HCT116 (cell line): ENCODE measurements around the gene SMARCB1. TPM values are rescaled to one million over a fixed set of nuclear protein-coding genes. Genes with fewer than 3 reads are reported as not detected.

Source experiments
- ATAC-seq: fragments of 200-7000 bp; cut with Tn5 transposase; 2 replicates; pipeline ENCODE4 v1.9.1; 2020; ENCODE audit warnings: mild to moderate bottlenecking, moderate library complexity
- BruUV-seq: library from RNA; stranded (reverse); fragments of 400-500 nt; replicated peaks from 2 replicates; lab custom pipeline; 2021; lab: Mats Ljungman, UMichigan
- CTCF ChIA-PET: fragments of 300-600 bp; sonication (Branson Sonifier 250); formaldehyde crosslinking; loops from one replicate; lab custom pipeline; 2021; ENCODE audit warnings: antibody characterized with exemption; lab: Charles Lee
- POLR2A ChIA-PET: fragments of 300-600, 350-600 bp; sonication (Branson Sonifier 250); formaldehyde crosslinking; loops from one replicate; lab custom pipeline; 2021; ENCODE audit warnings: antibody characterized with exemption; lab: Charles Lee
- RAD21 ChIA-PET, 2 experiments: fragments of 300-600 bp; sonication (Branson Sonifier 250); formaldehyde crosslinking; loops; one replicate each; lab custom pipeline; 2023; ENCODE audit warnings: low total read pairs in 2 of 2; ENCODE audit not compliant: uncharacterized antibody in 2 of 2, unreplicated experiment in 2 of 2, low non-redundant PET in 1 of 2; lab: Charles Lee
- DNase-seq: peaks from one replicate; pipeline ENCODE4 v3.0.0-alpha.2; 2010; ENCODE audit warnings: low read depth, low spot score
- H2AFZ ChIP-seq: fragments of 200-600 bp; shearing (Covaris generic), sonication (generic); 2 replicates; pipeline ENCODE4 v1.6.1; 2017; ENCODE audit warnings: low read depth, mixed run types, mixed read lengths, antibody characterized with exemption, low read length; ENCODE audit not compliant: poor library complexity, severe bottlenecking
- H3K27ac ChIP-seq: 2 replicates; pipeline ENCODE4 v1.5.1; 2012; ENCODE audit warnings: low read depth, low read length
- H3K27me3 ChIP-seq: fragments of 200-600 bp; sonication (generic); 2 replicates; pipeline ENCODE4 v1.6.1; 2016; ENCODE audit warnings: mixed run types, low read length, mixed read lengths; ENCODE audit not compliant: insufficient read depth
- H3K36me3 ChIP-seq, 2 experiments: fragments of 200-500 bp in 1 of 2; fragments of 200-600 bp in 1 of 2; sonication (Bioruptor generic) in 1 of 2; sonication (generic) in 1 of 2; 2 replicates each; pipeline versions ENCODE4 v1.5.1 to v1.6.1; 2014 to 2016; ENCODE audit warnings: low read length in 2 of 2, inconsistent platforms in 1 of 2, mixed read lengths in 1 of 2, mixed run types in 1 of 2; ENCODE audit not compliant: insufficient read depth in 2 of 2, control insufficient read depth in 1 of 2
- H3K4me1 ChIP-seq, 2 experiments: fragments of 200-600 bp in 1 of 2; sonication (generic) in 1 of 2; 2 replicates each; pipeline versions ENCODE4 v1.5.1 to v1.6.1; 2012 to 2017; ENCODE audit warnings: low read length in 2 of 2, inconsistent platforms in 1 of 2, mild to moderate bottlenecking in 1 of 2, mixed read lengths in 1 of 2, mixed run types in 1 of 2, moderate library complexity in 1 of 2; ENCODE audit not compliant: insufficient read depth in 2 of 2, control insufficient read depth in 1 of 2
- H3K4me2 ChIP-seq: fragments of 200-600 bp; sonication (generic); 2 replicates; pipeline ENCODE4 v1.6.1; 2017; ENCODE audit warnings: mixed run types, low read length, mixed read lengths
- H3K4me3 ChIP-seq, 2 experiments: fragments of 200-600 bp in 1 of 2; sonication (generic) in 1 of 2; replicated peaks in 1 of 2; 2 replicates each; pipeline ENCODE4 v1.5.1; 2011 to 2016; ENCODE audit warnings: low read length in 2 of 2, control low read depth in 1 of 2, low read depth in 1 of 2, mild to moderate bottlenecking in 1 of 2, mixed read lengths in 1 of 2, mixed run types in 1 of 2
- H3K79me2 ChIP-seq: fragments of 200-600 bp; sonication (generic); 2 replicates; pipeline ENCODE4 v1.6.1; 2017; ENCODE audit warnings: mild to moderate bottlenecking, mixed run types, low read length, moderate library complexity, mixed read lengths; ENCODE audit not compliant: insufficient read depth
- H3K9ac ChIP-seq: fragments of 200-600 bp; sonication (generic); 2 replicates; pipeline ENCODE4 v1.6.1; 2016; ENCODE audit warnings: low read length, mixed read lengths
- H3K9me2 ChIP-seq: fragments of 200-600 bp; sonication (generic), shearing (Covaris generic); 2 replicates; pipeline ENCODE4 v1.6.1; 2017; ENCODE audit warnings: mixed run types, mild to moderate bottlenecking, moderate library complexity; ENCODE audit not compliant: insufficient read depth
- H3K9me3 ChIP-seq, 2 experiments: fragments of 200-500 bp in 1 of 2; fragments of 200-600 bp in 1 of 2; sonication (Bioruptor generic) in 1 of 2; sonication (generic) in 1 of 2; 2 replicates each; pipeline ENCODE4 v1.6.1; 2014 to 2017; ENCODE audit warnings: low read length in 2 of 2, mixed read lengths in 2 of 2, inconsistent platforms in 1 of 2, low read depth in 1 of 2, mild to moderate bottlenecking in 1 of 2, mixed run types in 1 of 2, moderate library complexity in 1 of 2; ENCODE audit not compliant: control insufficient read depth in 1 of 2, insufficient read depth in 1 of 2
- H4K20me1 ChIP-seq: fragments of 200-600 bp; sonication (generic), shearing (Covaris generic); 2 replicates; pipeline ENCODE4 v1.6.1; 2017; ENCODE audit warnings: mixed run types, mild to moderate bottlenecking, moderate library complexity; ENCODE audit not compliant: insufficient read depth
- CBX3 ChIP-seq: IDR thresholded peaks from 2 replicates; pipeline ENCODE4 v1.6.1; 2012; ENCODE audit warnings: low read depth
- CEBPB ChIP-seq: IDR thresholded peaks from 2 replicates; pipeline ENCODE4 v1.6.1; 2012; ENCODE audit warnings: low read depth
- CTCF ChIP-seq, 3 experiments: fragments of 200-600 bp in 1 of 3; sonication (generic) in 1 of 3; IDR thresholded peaks in 2 of 3; conservative IDR thresholded peaks in 1 of 3; 2 replicates each; pipeline ENCODE4 v1.5.1; 2012 to 2017; ENCODE audit warnings: low read depth in 2 of 3, low read length in 2 of 3, antibody characterized with exemption in 1 of 3, borderline replicate concordance in 1 of 3, control low read depth in 1 of 3, mild to moderate bottlenecking in 1 of 3, mixed read lengths in 1 of 3, mixed run types in 1 of 3, moderate library complexity in 1 of 3; ENCODE audit not compliant: insufficient read depth in 1 of 3
- ELF1 ChIP-seq: IDR thresholded peaks from 2 replicates; pipeline ENCODE4 v1.6.1; 2012; ENCODE audit warnings: low read depth, borderline replicate concordance
- EZH2 ChIP-seq: fragments of 200-600 bp; sonication (generic); IDR thresholded peaks from 2 replicates; pipeline ENCODE4 v1.6.1; 2017; ENCODE audit warnings: antibody characterized with exemption, mixed run types
- EZH2phosphoT487 ChIP-seq: fragments of 200-600 bp; IDR thresholded peaks from 2 replicates; pipeline ENCODE4 v1.6.1; 2018; ENCODE audit warnings: antibody characterized with exemption, borderline replicate concordance
- FOSL1 ChIP-seq: IDR thresholded peaks from 2 replicates; pipeline ENCODE4 v1.6.1; 2012; ENCODE audit warnings: low read depth
- MAX ChIP-seq: IDR thresholded peaks from 2 replicates; pipeline ENCODE4 v1.6.1; 2012
- POLR2A ChIP-seq: IDR thresholded peaks from 2 replicates; pipeline ENCODE4 v1.7.0; 2011; ENCODE audit warnings: borderline replicate concordance; ENCODE audit not compliant: insufficient read depth, insufficient read length; ENCODE audit errors: extremely low read depth
- POLR2AphosphoS5 ChIP-seq: IDR thresholded peaks from 2 replicates; pipeline ENCODE4 v1.6.1; 2011; ENCODE audit warnings: mild to moderate bottlenecking, low read depth, low read length, moderate library complexity
- RAD21 ChIP-seq: IDR thresholded peaks from 2 replicates; pipeline ENCODE4 v1.6.1; 2012; ENCODE audit warnings: low read depth, mild to moderate bottlenecking
- SIN3A ChIP-seq: IDR thresholded peaks from 2 replicates; pipeline ENCODE4 v1.6.1; 2012; ENCODE audit warnings: low read depth
- SP1 ChIP-seq: IDR thresholded peaks from 2 replicates; pipeline ENCODE4 v1.6.1; 2012; ENCODE audit warnings: low read depth
- SRF ChIP-seq: IDR thresholded peaks from 2 replicates; pipeline ENCODE4 v1.6.1; 2012; ENCODE audit warnings: low read depth
- TCF7L2 ChIP-seq: IDR thresholded peaks from 2 replicates; pipeline ENCODE4 v1.7.0; 2011; ENCODE audit warnings: borderline replicate concordance, inconsistent platforms; ENCODE audit not compliant: insufficient read depth, insufficient read length; ENCODE audit errors: extremely low read depth
- YY1 ChIP-seq: IDR thresholded peaks from 2 replicates; pipeline ENCODE4 v1.6.1; 2011; ENCODE audit warnings: low read length, low read depth, moderate library complexity, mild to moderate bottlenecking; ENCODE audit not compliant: insufficient replicate concordance; ENCODE audit errors: extremely low read depth
- ZFX ChIP-seq: fragments of 450-650 bp; IDR thresholded peaks from 2 replicates; pipeline ENCODE4 v1.6.1; 2017
- intact Hi-C: fragments of 100-400 bp; cut with micrococcal nuclease; formaldehyde crosslinking; loops from 2 replicates; pipeline ENCODE4 v1.10.0; 2022
- total RNA-seq: library from RNA; stranded (reverse); gene quantifications from one replicate; pipeline ENCODE4 v1.2.1, GENCODE V29; 2021; ENCODE audit not compliant: unreplicated experiment
- TF ChIP-seq, protein P1 (sequence below): IDR thresholded peaks from 2 replicates; pipeline ENCODE4 v1.6.1; 2011; ENCODE audit warnings: mild to moderate bottlenecking, low read length, moderate library complexity; ENCODE audit not compliant: insufficient replicate concordance; ENCODE audit errors: extremely low read depth
- TF ChIP-seq, protein P2 (sequence below): IDR thresholded peaks from 2 replicates; pipeline ENCODE4 v1.6.1; 2012

Gene SMARCB1
- total RNA-seq, 1 experiment from 2014 or later = 101 TPM

- Histone ChIP-seq H4K20me1 (peaks cover 8% of the 10 kb centered on the region; the same call in 1 of the 2 replicates), H3K4me1 (peaks cover 25 to 41% of the 10 kb centered on the region in 2 experiments), H3K27me3 (no peaks in the 10 kb centered on the region), H3K9me3 (no peaks in the 10 kb centered on the region), H2AFZ (no peak overlapping the region), H3K4me2 (no peak overlapping the region), H3K9ac (no peak overlapping the region), H3K4me3 (no peak overlapping the region), H3K27ac (no peak overlapping the region), H3K9me2 (no peaks in the 10 kb centered on the region), H3K36me3 (no peaks in the 10 kb centered on the region), H3K79me2 (peaks cover 20% of the 10 kb centered on the region)
- RAD21 ChIA-PET = no interaction called here
- DNase-seq = no peak
- intact Hi-C loops = no loop called here
- CTCF ChIA-PET = no interaction called here
- BruUV-seq = no TSS peak
- POLR2A ChIA-PET = no interaction called here
- no peak for ATAC-seq
- TF ChIP-seq EZH2phosphoT487 = no peak
- no peak for TF ChIP-seq EZH2
- no peak for TF ChIP-seq ZFX
- no peak for TF ChIP-seq POLR2A
- TF ChIP-seq YY1 = no peak
- no peak for TF ChIP-seq TCF7L2
- no peak for TF ChIP-seq SIN3A
- TF ChIP-seq, protein P1, sequence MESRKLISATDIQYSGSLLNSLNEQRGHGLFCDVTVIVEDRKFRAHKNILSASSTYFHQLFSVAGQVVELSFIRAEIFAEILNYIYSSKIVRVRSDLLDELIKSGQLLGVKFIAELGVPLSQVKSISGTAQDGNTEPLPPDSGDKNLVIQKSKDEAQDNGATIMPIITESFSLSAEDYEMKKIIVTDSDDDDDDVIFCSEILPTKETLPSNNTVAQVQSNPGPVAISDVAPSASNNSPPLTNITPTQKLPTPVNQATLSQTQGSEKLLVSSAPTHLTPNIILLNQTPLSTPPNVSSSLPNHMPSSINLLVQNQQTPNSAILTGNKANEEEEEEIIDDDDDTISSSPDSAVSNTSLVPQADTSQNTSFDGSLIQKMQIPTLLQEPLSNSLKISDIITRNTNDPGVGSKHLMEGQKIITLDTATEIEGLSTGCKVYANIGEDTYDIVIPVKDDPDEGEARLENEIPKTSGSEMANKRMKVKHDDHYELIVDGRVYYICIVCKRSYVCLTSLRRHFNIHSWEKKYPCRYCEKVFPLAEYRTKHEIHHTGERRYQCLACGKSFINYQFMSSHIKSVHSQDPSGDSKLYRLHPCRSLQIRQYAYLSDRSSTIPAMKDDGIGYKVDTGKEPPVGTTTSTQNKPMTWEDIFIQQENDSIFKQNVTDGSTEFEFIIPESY = no peak
- no peak for TF ChIP-seq FOSL1
- TF ChIP-seq RAD21 = no peak
- no peak for TF ChIP-seq MAX
- TF ChIP-seq SRF = no peak
- TF ChIP-seq SP1 = no peak
- TF ChIP-seq CTCF (IDR thresholded peaks at IDR 0.05 in 2 of 3, conservative IDR thresholded peaks at IDR 0.05 in 1 of 3; ENCODE audit: borderline replicate concordance in 1 of 3, insufficient read depth in 1 of 3, low read depth in 2 of 3, low read length in 2 of 3) = no peak
- no peak for TF ChIP-seq CBX3
- no peak for TF ChIP-seq POLR2AphosphoS5
- TF ChIP-seq ELF1 = no peak
- TF ChIP-seq, protein P2, sequence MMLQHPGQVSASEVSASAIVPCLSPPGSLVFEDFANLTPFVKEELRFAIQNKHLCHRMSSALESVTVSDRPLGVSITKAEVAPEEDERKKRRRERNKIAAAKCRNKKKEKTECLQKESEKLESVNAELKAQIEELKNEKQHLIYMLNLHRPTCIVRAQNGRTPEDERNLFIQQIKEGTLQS = no peak
- TF ChIP-seq CEBPB = no peak
Measured at GRCh38 chr22:23784215-23784732, 2.5 kb upstream of the SMARCB1 start.
